Right lobe of liver (tissue), 6 donors: ENCODE data around the gene SSH2. TPM values are rescaled to one million over a fixed set of nuclear protein-coding genes. Genes with fewer than 3 reads are reported as not detected.
A peak's percentile ranks its signal among the peaks of the same experiment; 100 is the strongest.
"Not testable (repeated sequence)": the region's sequence is repeated elsewhere in the genome, so short reads cannot be mapped to it uniquely, and the experiment has no call there.

Source experiments
- ATAC-seq, 4 donors: fragments of 200-7000 bp; cut with Tn5 transposase; one replicate each; pipeline ENCODE4 v1.9.1; 2020; ENCODE audit warnings: mild to moderate bottlenecking in 4 of 4, moderate library complexity in 4 of 4
- DNase-seq, 3 donors: peaks; one replicate each; pipeline ENCODE4 v3.0.0-alpha.2; 2020
- H3K27ac ChIP-seq, 3 donors: fragments of 200-600 bp; one replicate each; pipeline ENCODE4 v1.8.0; 2022
- H3K27me3 ChIP-seq, 2 donors: fragments of 200-600 bp; one replicate each; pipeline ENCODE4 v1.8.0; 2022
- H3K36me3 ChIP-seq, 4 donors: fragments of 200-600 bp; sonication (generic) in 1 of 4; one replicate each; pipeline versions ENCODE4 v1.5.1 to v1.8.0; 2017 to 2022; ENCODE audit warnings: control low read depth in 1 of 4
- H3K4me1 ChIP-seq, 4 donors: fragments of 200-600 bp; sonication (generic) in 1 of 4; one replicate each; pipeline versions ENCODE4 v1.5.1 to v1.8.0; 2017 to 2022; ENCODE audit warnings: control low read depth in 1 of 4
- H3K4me3 ChIP-seq, 3 donors: fragments of 200-600 bp; one replicate each; pipeline ENCODE4 v1.8.0; 2022
- H3K9me3 ChIP-seq, 4 donors: fragments of 200-600 bp; sonication (generic) in 1 of 4; one replicate each; pipeline versions ENCODE4 v1.5.1 to v1.8.0; 2017 to 2022; ENCODE audit warnings: control low read depth in 1 of 4
- CTCF ChIP-seq, 4 donors: fragments of 200-600 bp in 3 of 4; fragments of 450-650 bp in 1 of 4; IDR thresholded peaks; one replicate each; pipeline versions ENCODE4 v1.5.1 to v1.8.0; 2016 to 2022; ENCODE audit warnings: antibody characterized with exemption in 4 of 4, mild to moderate bottlenecking in 2 of 4
- POLR2A ChIP-seq: fragments of 450-650 bp; IDR thresholded peaks from one replicate; pipeline ENCODE4 v1.6.1; 2017; ENCODE audit warnings: antibody characterized with exemption, mild to moderate bottlenecking
- WGBS: methylation state at CpG from one replicate; pipeline ENCODE4 v1.1.6; 2018; ENCODE audit warnings: low coverage, low lambda C conversion rate; ENCODE audit not compliant: insufficient coverage; ENCODE audit errors: missing lambda C conversion rate; 5-methylcytosine and 5-hydroxymethylcytosine counted together
- intact Hi-C, 2 donors: fragments of 100-400 bp; cut with DNase I; formaldehyde crosslinking; loops; one replicate each; pipeline versions ENCODE4 v1.11.2 to v1.14.1; 2022
- total RNA-seq, 6 experiments: library from RNA; depleted of rRNA in 2 of 6; stranded (reverse); fragments of >200 nt in 2 of 6; fragmentation: NEBNext Ultra II Directional in 3 of 6; extraction: Animal tissue kit (Norgen Biotek cat#: 25700) in 3 of 6; gene quantifications; one replicate each; pipeline versions ENCODE4 v1.1.0 to v1.2.4, GENCODE V29; 2016 to 2023
- donor health status: DM: no; HTN: yes; CAD: no.
- donor health status: DM: no; HTN: no; CAD: no.
- donor health status: DM: no; HTN: no; CAD: no.
- donor health status: DM: no; HTN: yes; CAD: no.
- donor health status: DM: no; HTN: yes; CAD: no.

Gene SSH2
- total RNA-seq, 6 experiments from 2014 or later = 8.0 to 12.7 (median 10.5) TPM

GRCh38 chr17:29731589-29731929 lies 198.5 kb downstream of the SSH2 start:
- Histone ChIP-seq H3K4me1 (no peaks in the 10 kb centered on the region), H3K27ac (no peak overlapping the region), H3K36me3 (no peaks in the 10 kb centered on the region), H3K4me3 (no peak overlapping the region), H3K9me3 (no peaks in the 10 kb centered on the region), H3K27me3 (no peaks in the 10 kb centered on the region)
- no peak for ATAC-seq
- intact Hi-C loops = no loop called here
- no peak for DNase-seq
- 100% methylated on average over 4 of the region's 4 CpGs for WGBS
- TF ChIP-seq CTCF (IDR thresholded peaks at IDR 0.05) = no peak
- no peak for TF ChIP-seq POLR2A

DNA sequence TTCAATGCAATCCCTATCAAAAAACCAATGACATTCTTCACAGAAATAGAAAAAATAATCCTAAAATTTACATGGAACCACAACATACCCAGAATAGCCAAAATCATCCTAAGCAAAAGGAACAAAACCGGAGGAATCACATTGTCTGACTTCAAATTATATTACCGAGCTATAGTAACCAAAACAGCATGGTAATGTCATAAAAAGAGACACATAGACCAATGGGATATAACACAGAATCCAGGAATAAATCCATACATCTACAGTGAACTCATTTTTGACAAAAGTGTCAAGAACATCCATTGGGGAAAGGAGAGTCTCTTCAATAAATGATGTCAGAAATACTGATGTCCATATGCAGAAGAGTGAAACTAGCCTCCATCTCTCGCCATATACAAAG lies 201.5 kb downstream of the SSH2 start:
- intact Hi-C loops = no loop called here
- DNase-seq = no peak
- no peaks in the 10 kb centered on the region for H3K27me3 ChIP-seq
- H3K4me3 ChIP-seq = no peak overlapping the region
- no peaks in the 10 kb centered on the region for H3K36me3 ChIP-seq
- 97% methylated on average over 3 of the region's 3 CpGs for WGBS
- H3K27ac ChIP-seq = no peak overlapping the region
- no peak for ATAC-seq
- no peak for TF ChIP-seq CTCF (IDR thresholded peaks at IDR 0.05)
- no peak for TF ChIP-seq POLR2A
- no peaks in the 10 kb centered on the region for H3K9me3 ChIP-seq
- no peaks in the 10 kb centered on the region for H3K4me1 ChIP-seq

- TF ChIP-seq POLR2A = no peak
- TF ChIP-seq CTCF (IDR thresholded peaks at IDR 0.05) = no peak
- Histone ChIP-seq H3K27ac (peak overlapping the region; percentile 15 to 19 (median 17)), H3K4me3 (no peak overlapping the region), H3K36me3 (no peaks in the 10 kb centered on the region), H3K27me3 (no peaks in the 10 kb centered on the region), H3K9me3 (no peaks in the 10 kb centered on the region), H3K4me1 (no peaks in the 10 kb centered on the region)
- 27% methylated on average over 2 of the region's 2 CpGs for WGBS
- peak; percentile 64 to 82 (median 72) for ATAC-seq
- intact Hi-C loops = no loop called here
- DNase-seq = no peak
Measured at GRCh38 chr17:29726715-29727252, 203.2 kb downstream of the SSH2 start.

DNA sequence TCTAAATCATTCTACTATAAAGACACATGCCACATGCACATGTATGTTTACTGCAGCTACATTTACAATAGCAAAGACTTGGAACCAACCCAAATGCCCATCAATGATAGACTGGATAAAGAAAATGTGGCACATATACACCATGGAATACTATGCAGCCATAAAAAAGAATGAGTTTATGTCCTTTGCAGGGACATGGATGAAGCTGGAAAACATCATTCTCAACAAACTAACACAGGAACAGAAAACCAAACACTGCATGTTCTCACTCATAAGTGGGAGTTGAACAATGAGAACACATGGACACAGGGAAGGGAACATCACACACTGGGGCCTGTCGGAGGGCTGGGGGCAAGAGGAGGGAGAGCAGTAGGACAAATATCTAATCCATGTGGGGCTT lies 204.6 kb downstream of the SSH2 start:
- H3K9me3 ChIP-seq, intact Hi-C loops, H3K27ac ChIP-seq, H3K36me3 ChIP-seq, H3K27me3 ChIP-seq, ATAC-seq, H3K4me3 ChIP-seq, H3K4me1 ChIP-seq, DNase-seq: not testable (repeated sequence)
- 67% methylated on average over 1 of the region's 1 CpG for WGBS

DNA sequence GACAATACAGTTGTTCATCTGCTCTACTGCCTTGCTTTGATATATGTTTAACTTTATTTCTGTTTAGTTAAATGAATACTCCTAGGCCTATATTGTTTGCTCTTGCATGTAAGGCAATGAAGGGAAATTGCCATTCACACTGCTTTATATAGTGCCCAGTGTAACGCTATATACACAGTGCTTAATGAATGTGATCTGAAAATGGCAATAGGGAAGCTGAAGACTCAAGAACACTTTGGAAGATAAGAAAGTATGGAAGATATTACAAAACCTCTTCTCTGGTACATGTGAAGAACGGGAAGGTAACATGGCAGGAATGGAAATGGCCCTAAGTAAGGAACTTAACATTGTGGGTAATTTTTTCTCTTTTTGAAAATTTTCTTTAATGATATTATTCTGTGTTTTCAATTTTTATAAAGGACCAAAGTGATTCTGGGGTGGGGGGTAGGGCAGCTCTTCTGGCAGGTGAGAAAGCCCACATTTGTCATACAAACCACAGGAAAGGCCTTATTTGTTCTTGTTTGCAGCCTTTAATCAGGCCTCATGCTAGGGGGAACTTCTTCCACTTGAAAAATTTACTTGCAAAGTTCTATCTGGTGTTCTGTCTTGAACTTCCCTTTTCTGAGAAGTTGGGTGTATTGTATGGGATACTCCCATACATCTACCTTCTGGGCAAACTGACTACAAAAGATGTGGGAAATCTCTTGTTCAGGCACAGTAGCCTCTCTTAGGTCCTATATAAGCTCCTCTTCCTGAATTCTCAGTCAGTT lies 206.6 kb downstream of the SSH2 start:
- TF ChIP-seq POLR2A (no peak), CTCF (IDR thresholded peaks at IDR 0.05) (no peak)
- H3K27ac ChIP-seq = peak overlapping the region; percentile 42 to 69 (median 65)
- no peaks in the 10 kb centered on the region for H3K9me3 ChIP-seq
- 79% methylated on average over 2 of the region's 2 CpGs for WGBS
- DNase-seq (no peak), ATAC-seq (peak in 2 of 4 donors; percentile 23 to 52)
- peaks cover 0 to 3% (median 0%) of the 10 kb centered on the region in 4 donors for H3K4me1 ChIP-seq
- intact Hi-C loops = no loop called here
- H3K27me3 ChIP-seq = no peaks in the 10 kb centered on the region
- no peak overlapping the region for H3K4me3 ChIP-seq
- H3K36me3 ChIP-seq = no peaks in the 10 kb centered on the region
